GM06990 (cell line): ENCODE results near the gene BCL3.

Experiments
- DNase-seq: peaks from one replicate; pipeline ENCODE4 v3.0.0-alpha.2; 2011; ENCODE audit not compliant: insufficient read length; ENCODE audit errors: extremely low read depth
- H3K27me3 ChIP-seq: replicated peaks from 2 replicates; pipeline ENCODE4 v1.6.0; 2011; ENCODE audit warnings: low read length; ENCODE audit not compliant: control insufficient read depth, insufficient read depth
- H3K36me3 ChIP-seq: 2 replicates; pipeline ENCODE4 v1.5.1; 2011; ENCODE audit warnings: low read length; ENCODE audit not compliant: control insufficient read depth, insufficient read depth
- H3K4me3 ChIP-seq: replicated peaks from 2 replicates; pipeline ENCODE4 v1.5.1; 2011; ENCODE audit warnings: low read depth, mild to moderate bottlenecking, control low read depth, low read length
- CTCF ChIP-seq: IDR thresholded peaks from 2 replicates; pipeline ENCODE4 v1.5.1; 2011; ENCODE audit warnings: low read length, control low read depth, mild to moderate bottlenecking, inconsistent platforms; ENCODE audit not compliant: insufficient read depth, poor library complexity, severe bottlenecking

Gene BCL3

GRCh38 chr19:44759083-44759804 is 10.7 kb downstream of the BCL3 start:
- no peaks in the 10 kb centered on the region for H3K27me3 ChIP-seq
- peaks cover 18% of the 10 kb centered on the region for H3K36me3 ChIP-seq
- TF ChIP-seq CTCF = no peak
- DNase-seq = no peak
- H3K4me3 ChIP-seq = no peak overlapping the region

GRCh38 chr19:44762038-44762437 is 13.5 kb downstream of the BCL3 start:
- no peaks in the 10 kb centered on the region for H3K27me3 ChIP-seq
- no peak overlapping the region for H3K4me3 ChIP-seq
- no peak for TF ChIP-seq CTCF
- no peak for DNase-seq
- H3K36me3 ChIP-seq = peaks cover 10% of the 10 kb centered on the region

- no peak for TF ChIP-seq CTCF
- no peak for DNase-seq
Observed at GRCh38 chr19:44765033-44765948, 16.8 kb downstream of the BCL3 start.

GRCh38 chr19:44765949-44766335 is 17.4 kb downstream of the BCL3 start:
- no peaks in the 10 kb centered on the region for H3K36me3 ChIP-seq
- H3K27me3 ChIP-seq = no peaks in the 10 kb centered on the region
- no peak overlapping the region for H3K4me3 ChIP-seq
- TF ChIP-seq CTCF = no peak
- no peak for DNase-seq

More at GRCh38 chr19:44765033-44765948, 16.8 kb downstream of the BCL3 start:
- H3K27me3 ChIP-seq = no peaks in the 10 kb centered on the region
- no peaks in the 10 kb centered on the region; the same call in 1 of the 2 replicates for H3K36me3 ChIP-seq
- no peak overlapping the region for H3K4me3 ChIP-seq

GRCh38 chr19:44767295-44768180 is 19.0 kb downstream of the BCL3 start:
- H3K4me3 ChIP-seq = no peak overlapping the region
- H3K27me3 ChIP-seq = no peaks in the 10 kb centered on the region
- no peak for TF ChIP-seq CTCF
- no peaks in the 10 kb centered on the region for H3K36me3 ChIP-seq
- DNase-seq = no peak
